ENCODE results near the gene TRPC3. TPM values are rescaled to one million over a fixed set of nuclear protein-coding genes. Genes with fewer than 3 reads are reported as not detected.

TRPC3 gene
- total and polyA plus RNA-seq, 9 donors = 0.11 to 1.4 (median 0.30) TPM

DNA sequence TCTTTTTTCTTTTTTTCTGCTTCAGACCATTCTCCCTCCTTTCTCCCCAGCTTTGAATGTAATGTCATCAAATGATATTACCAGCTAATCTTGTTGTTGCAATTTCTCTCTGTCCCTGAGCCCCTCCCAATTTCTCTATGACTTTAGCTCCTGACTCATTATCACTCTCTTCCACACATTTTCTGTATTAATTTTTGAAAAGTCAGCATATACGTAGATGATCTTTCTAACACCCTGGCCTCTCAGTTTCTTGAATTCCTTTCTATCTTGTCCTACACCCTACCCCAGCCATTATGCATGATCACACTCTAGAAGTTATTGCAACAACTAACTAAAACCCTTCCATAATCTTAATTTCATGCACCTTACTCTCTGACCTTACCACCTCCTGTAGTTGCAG is 13.1 kb upstream of the TRPC3 start:
- Histone ChIP-seq H3K27me3 (no peaks in the 10 kb centered on the region), H3K4me1 (ENCODE audit: insufficient read depth) (no peaks in the 10 kb centered on the region), H3K36me3 (no peaks in the 10 kb centered on the region), H3K4me3 (no peak overlapping the region), H3K9me3 (no peaks in the 10 kb centered on the region), H3K27ac (no peak overlapping the region)
- no peak for TF ChIP-seq EP300 (IDR thresholded peaks at IDR 0.05)
- TF ChIP-seq, protein P1, sequence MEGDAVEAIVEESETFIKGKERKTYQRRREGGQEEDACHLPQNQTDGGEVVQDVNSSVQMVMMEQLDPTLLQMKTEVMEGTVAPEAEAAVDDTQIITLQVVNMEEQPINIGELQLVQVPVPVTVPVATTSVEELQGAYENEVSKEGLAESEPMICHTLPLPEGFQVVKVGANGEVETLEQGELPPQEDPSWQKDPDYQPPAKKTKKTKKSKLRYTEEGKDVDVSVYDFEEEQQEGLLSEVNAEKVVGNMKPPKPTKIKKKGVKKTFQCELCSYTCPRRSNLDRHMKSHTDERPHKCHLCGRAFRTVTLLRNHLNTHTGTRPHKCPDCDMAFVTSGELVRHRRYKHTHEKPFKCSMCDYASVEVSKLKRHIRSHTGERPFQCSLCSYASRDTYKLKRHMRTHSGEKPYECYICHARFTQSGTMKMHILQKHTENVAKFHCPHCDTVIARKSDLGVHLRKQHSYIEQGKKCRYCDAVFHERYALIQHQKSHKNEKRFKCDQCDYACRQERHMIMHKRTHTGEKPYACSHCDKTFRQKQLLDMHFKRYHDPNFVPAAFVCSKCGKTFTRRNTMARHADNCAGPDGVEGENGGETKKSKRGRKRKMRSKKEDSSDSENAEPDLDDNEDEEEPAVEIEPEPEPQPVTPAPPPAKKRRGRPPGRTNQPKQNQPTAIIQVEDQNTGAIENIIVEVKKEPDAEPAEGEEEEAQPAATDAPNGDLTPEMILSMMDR (IDR thresholded peaks at IDR 0.05) = no peak
- 90 to 98% (median 96%) methylated on average over 1 of the region's 1 CpG for WGBS, 3 donors
- no peak for DNase-seq
- intact Hi-C loops (cut with DNase I) = no loop called here

DNA sequence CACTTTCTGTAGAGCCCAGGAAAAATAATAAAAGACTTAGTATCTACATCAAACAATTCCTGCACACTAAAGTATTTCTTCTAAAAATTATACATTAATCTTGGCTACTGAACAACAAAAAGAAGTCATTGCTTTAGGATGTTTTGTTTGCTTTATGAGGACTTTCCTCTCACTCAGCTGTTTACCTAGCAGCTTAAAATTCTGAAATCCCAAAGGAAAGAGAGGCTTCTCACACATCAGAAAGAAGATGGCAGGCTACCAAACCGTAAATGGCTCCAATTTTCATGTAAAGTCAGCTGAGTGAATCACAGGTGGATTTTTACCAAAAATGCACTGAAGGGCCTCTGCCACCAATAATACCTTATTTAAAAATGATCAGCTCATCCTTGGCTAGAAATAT is 9.0 kb upstream of the TRPC3 start:
- Histone ChIP-seq H3K4me1 (ENCODE audit: insufficient read depth) (no peaks in the 10 kb centered on the region), H3K27me3 (no peaks in the 10 kb centered on the region), H3K4me3 (no peak overlapping the region), H3K27ac (no peak overlapping the region), H3K9me3 (no peaks in the 10 kb centered on the region), H3K36me3 (no peaks in the 10 kb centered on the region)
- no peak for DNase-seq
- TF ChIP-seq, protein P1 (IDR thresholded peaks at IDR 0.05) = no peak
- TF ChIP-seq POLR2A (IDR thresholded peaks at IDR 0.05) (no peak), EP300 (IDR thresholded peaks at IDR 0.05) (no peak)
- 61 to 72% (median 69%) methylated on average over 1 of the region's 1 CpG for WGBS, 3 donors
- intact Hi-C loops (cut with DNase I) = no loop called here

DNA sequence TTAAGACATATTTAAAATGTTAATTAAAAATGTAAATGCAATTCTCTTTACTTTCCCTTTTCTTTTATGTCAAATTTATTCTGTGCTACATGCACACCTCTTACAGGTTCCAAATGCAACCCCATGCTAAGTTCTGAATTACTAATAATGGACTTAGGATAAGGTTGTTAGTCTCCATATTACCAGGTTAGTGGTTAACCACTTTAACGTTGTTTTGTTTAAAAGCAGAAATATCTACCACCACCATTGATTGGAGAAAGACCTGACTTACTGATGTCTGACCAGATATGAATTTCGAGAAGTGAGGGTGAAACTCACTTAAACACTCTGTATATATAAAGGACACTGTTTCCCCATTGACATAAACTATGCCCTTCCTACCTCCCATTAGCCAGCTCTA is 6.9 kb upstream of the TRPC3 start:
- no peak overlapping the region for H3K27ac ChIP-seq
- WGBS, 3 donors = 75 to 90% (median 79%) methylated on average over 2 of the region's 2 CpGs
- H3K4me3 ChIP-seq = no peak overlapping the region
- TF ChIP-seq, protein P1 (IDR thresholded peaks at IDR 0.05) = no peak
- TF ChIP-seq POLR2A (IDR thresholded peaks at IDR 0.05) = no peak
- TF ChIP-seq EP300 (IDR thresholded peaks at IDR 0.05) = no peak
- no peaks in the 10 kb centered on the region for H3K36me3 ChIP-seq
- no peaks in the 10 kb centered on the region for H3K4me1 ChIP-seq (ENCODE audit: insufficient read depth)
- no peaks in the 10 kb centered on the region for H3K9me3 ChIP-seq
- no peaks in the 10 kb centered on the region for H3K27me3 ChIP-seq
- DNase-seq = no peak
- intact Hi-C loops (cut with DNase I) = no loop called here

DNA sequence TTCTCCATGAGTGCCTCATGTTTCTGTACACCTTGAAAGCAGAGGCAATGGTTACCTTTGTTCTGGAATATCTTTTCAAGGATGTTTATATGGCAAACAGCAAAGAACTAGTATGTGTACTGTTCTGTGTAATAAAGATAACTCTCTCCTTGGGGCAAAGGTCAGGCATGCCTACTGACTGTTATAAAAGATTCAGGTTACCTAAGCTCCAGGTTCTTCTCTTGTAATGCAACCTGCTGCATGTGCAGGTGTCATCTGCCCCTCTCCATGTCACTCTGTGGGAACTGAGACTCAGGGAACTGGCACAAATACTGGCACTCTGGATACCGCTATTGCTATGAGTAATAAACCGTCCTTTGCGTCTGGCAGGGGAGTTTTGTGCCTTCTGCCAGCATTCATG is 5.4 kb upstream of the TRPC3 start:
- Histone ChIP-seq H3K9me3 (no peaks in the 10 kb centered on the region), H3K4me3 (no peak overlapping the region), H3K27me3 (no peaks in the 10 kb centered on the region), H3K27ac (no peak overlapping the region), H3K36me3 (no peaks in the 10 kb centered on the region), H3K4me1 (ENCODE audit: insufficient read depth) (no peaks in the 10 kb centered on the region)
- no peak for DNase-seq
- intact Hi-C loops (cut with DNase I) = no loop called here
- TF ChIP-seq, protein P1 (IDR thresholded peaks at IDR 0.05) = no peak
- TF ChIP-seq POLR2A (IDR thresholded peaks at IDR 0.05) (no peak), EP300 (IDR thresholded peaks at IDR 0.05) (no peak)
- WGBS, 3 donors = 86 to 95% (median 93%) methylated on average over 3 of the region's 3 CpGs

DNA sequence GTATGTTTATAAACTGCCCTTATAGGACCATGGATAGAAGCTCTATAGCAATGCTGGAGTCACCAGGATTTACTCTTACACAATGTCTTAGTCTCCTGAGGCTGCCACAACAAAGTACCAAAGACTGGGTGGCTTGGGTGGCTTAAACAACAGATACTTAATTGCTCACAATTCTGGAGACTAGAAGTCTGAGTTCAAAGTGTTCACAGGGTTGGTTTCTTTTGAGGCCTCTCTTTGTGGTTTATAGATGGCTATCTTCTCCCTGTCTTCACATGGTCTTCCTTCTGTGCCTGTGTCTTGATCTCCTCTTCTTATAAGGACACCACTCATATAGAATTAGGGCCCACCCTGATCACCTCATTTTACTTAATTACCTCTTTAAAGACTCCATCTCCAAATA is 2.0 kb upstream of the TRPC3 start:
- Histone ChIP-seq H3K4me1 (ENCODE audit: insufficient read depth) (peaks cover 1% of the 10 kb centered on the region), H3K27me3 (no peaks in the 10 kb centered on the region), H3K27ac (no peak overlapping the region), H3K4me3 (no peak overlapping the region), H3K36me3 (no peaks in the 10 kb centered on the region), H3K9me3 (no peaks in the 10 kb centered on the region)
- DNase-seq = no peak
- intact Hi-C loops (cut with DNase I) = no loop called here
- TF ChIP-seq EP300 (IDR thresholded peaks at IDR 0.05) = no peak
- no peak for TF ChIP-seq POLR2A (IDR thresholded peaks at IDR 0.05)
- TF ChIP-seq, protein P1 (IDR thresholded peaks at IDR 0.05) = no peak

Data from ovary (tissue), 9 donors.